OCI-LY7 (cell line): ENCODE results near the gene HSD17B1. TPM values are rescaled to one million over a fixed set of nuclear protein-coding genes. Genes with fewer than 3 reads are reported as not detected.
A peak's percentile ranks its signal among the peaks of the same experiment; 100 is the strongest.

Experiments used
- BruUV-seq: library from RNA; stranded (reverse); fragments of 400-500 nt; replicated peaks from 2 replicates; lab custom pipeline; 2021; lab: Mats Ljungman, UMichigan
- CTCF ChIA-PET: fragments of 300-600 bp; sonication (Branson Sonifier 250); formaldehyde crosslinking; loops from one replicate; lab custom pipeline; 2022; ENCODE audit warnings: antibody characterized with exemption; ENCODE audit not compliant: unreplicated experiment; lab: Charles Lee
- POLR2A ChIA-PET: fragments of 300-600 bp; sonication (Branson Sonifier 250); formaldehyde crosslinking; loops from one replicate; lab custom pipeline; 2022; ENCODE audit warnings: antibody characterized with exemption; lab: Charles Lee
- DNase-seq: peaks from one replicate; pipeline ENCODE4 v3.0.0-alpha.2; 2015; ENCODE audit warnings: low spot score
- H2AFZ ChIP-seq: fragments of 200-600 bp; sonication (generic), shearing (Covaris generic); 2 replicates; pipeline ENCODE4 v1.6.1; 2014; ENCODE audit warnings: mild to moderate bottlenecking, antibody characterized with exemption, low read length, moderate library complexity
- H3K27ac ChIP-seq: fragments of 200-600 bp; sonication (generic); 2 replicates; pipeline ENCODE4 v1.5.1; 2014; ENCODE audit warnings: mixed run types, low read depth, mild to moderate bottlenecking, moderate library complexity, low read length, inconsistent platforms; ENCODE audit not compliant: poor library complexity, severe bottlenecking
- H3K36me3 ChIP-seq: fragments of 200-600 bp; sonication (generic); 2 replicates; pipeline ENCODE4 v1.6.1; 2014; ENCODE audit warnings: mild to moderate bottlenecking, antibody characterized with exemption, low read length, moderate library complexity, mixed read lengths; ENCODE audit not compliant: insufficient read depth
- H3K4me1 ChIP-seq: fragments of 200-600 bp; sonication (generic); 2 replicates; pipeline ENCODE4 v1.5.1; 2014; ENCODE audit warnings: mild to moderate bottlenecking, low read length; ENCODE audit not compliant: insufficient read depth, poor library complexity, severe bottlenecking
- H3K4me2 ChIP-seq: fragments of 200-600 bp; sonication (generic); 2 replicates; pipeline ENCODE4 v1.6.1; 2014; ENCODE audit warnings: mild to moderate bottlenecking, low read length
- H3K4me3 ChIP-seq: fragments of 200-600 bp; sonication (generic); 2 replicates; pipeline ENCODE4 v1.5.1; 2014; ENCODE audit warnings: mild to moderate bottlenecking, low read depth, low read length; ENCODE audit not compliant: poor library complexity, severe bottlenecking
- H3K79me2 ChIP-seq: fragments of 200-600 bp; sonication (generic); 2 replicates; pipeline ENCODE4 v1.6.1; 2016; ENCODE audit warnings: low read depth, mild to moderate bottlenecking, low read length, moderate library complexity, mixed read lengths; ENCODE audit not compliant: insufficient read depth
- H3K9me2 ChIP-seq: fragments of 200-600 bp; sonication (generic); 2 replicates; pipeline ENCODE4 v1.6.1; 2016; ENCODE audit warnings: mild to moderate bottlenecking, low read length, mixed read lengths; ENCODE audit not compliant: insufficient read depth
- H3K9me3 ChIP-seq: fragments of 200-600 bp; sonication (generic); 2 replicates; pipeline ENCODE4 v1.6.1; 2014; ENCODE audit warnings: mild to moderate bottlenecking, mixed run types, low read length, mixed read lengths
- H4K20me1 ChIP-seq: fragments of 200-600 bp; sonication (generic); 2 replicates; pipeline ENCODE4 v1.6.1; 2014; ENCODE audit warnings: mild to moderate bottlenecking, antibody characterized with exemption, low read length, moderate library complexity, mixed read lengths; ENCODE audit not compliant: insufficient read depth
- EZH2phosphoT487 ChIP-seq: fragments of 200-600 bp; sonication (generic); IDR thresholded peaks from 2 replicates; pipeline ENCODE4 v1.6.1; 2018; ENCODE audit warnings: low read depth, borderline replicate concordance, mild to moderate bottlenecking, mixed run types, antibody characterized with exemption, low read length, moderate library complexity, mixed read lengths
- intact Hi-C: fragments of 100-400 bp; cut with micrococcal nuclease; formaldehyde crosslinking; loops from one replicate; pipeline ENCODE4 v1.10.0; 2022; ENCODE audit not compliant: unreplicated experiment
- total RNA-seq, 2 experiments: library from RNA; depleted of rRNA in 1 of 2; stranded (reverse); fragments of >200 nt in 1 of 2; shearing (Covaris generic) in 1 of 2; gene quantifications; 2 replicates each; pipeline ENCODE4 v1.2.3, GENCODE V29; 2014 to 2022
- TF ChIP-seq, protein P1 (sequence below): fragments of 200-600 bp; sonication (generic); conservative IDR thresholded peaks from 2 replicates; pipeline ENCODE4 v1.5.1; 2014; ENCODE audit warnings: mild to moderate bottlenecking, antibody characterized with exemption, low read length, moderate library complexity, mixed read lengths

The HSD17B1 gene
- total RNA-seq, 2 experiments from 2014 or later, result 2.2 to 2.5 TPM

DNA sequence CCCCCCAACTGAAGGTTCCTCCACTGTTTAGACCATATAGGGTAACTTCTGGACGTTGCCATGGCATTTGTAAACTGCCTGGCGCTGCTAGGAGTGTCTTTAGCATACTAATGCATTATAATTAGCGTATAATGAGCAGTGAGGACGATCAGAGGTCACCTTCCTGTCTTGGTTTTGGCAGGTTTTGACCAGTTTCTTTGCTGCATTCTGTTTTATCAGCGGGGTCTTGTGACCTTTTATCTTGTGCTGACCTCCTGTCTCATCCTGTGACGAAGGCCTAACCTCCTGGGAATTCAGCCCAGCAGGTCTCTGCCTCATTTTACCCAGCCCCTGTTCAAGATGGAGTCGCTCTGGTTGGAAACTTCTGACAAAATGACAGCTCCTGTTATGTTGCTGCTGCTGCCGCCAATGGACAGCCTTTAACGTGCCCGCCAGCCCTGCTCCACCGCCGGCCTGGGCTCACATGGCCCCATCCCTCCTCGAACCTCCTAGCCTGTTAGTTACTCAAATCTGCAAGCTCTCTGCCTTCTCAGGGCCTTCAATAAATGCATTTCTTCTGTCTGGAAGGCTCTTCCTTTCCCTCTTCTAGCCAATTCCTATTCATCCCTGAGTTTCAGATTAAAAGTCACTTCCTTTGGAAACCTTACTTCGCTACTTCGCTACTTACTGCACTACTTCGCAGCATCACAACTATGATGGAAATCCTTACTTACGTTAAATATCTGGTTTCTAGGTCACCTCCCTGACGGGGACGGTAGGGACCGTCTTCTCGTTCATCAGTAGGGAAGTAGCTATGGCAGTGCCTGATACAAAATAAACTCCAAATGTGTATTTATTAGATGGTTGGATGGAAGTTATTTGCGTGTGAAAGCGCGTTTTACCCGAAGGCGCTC lies 17.3 kb upstream of the HSD17B1 start:
- CTCF ChIA-PET, result interaction anchor here (0.5 kb wide), 1 partner anchor 480 kb away, joined by 11 read pairs; no protein-coding TSS in a partner anchor
- BruUV-seq, result TSS peak; percentile 93
- Histone ChIP-seq H2AFZ (peak overlapping the region; percentile 66), H3K9me2 (no peaks in the 10 kb centered on the region), H3K79me2 (peaks cover 4% of the 10 kb centered on the region; the same call in 1 of the 2 replicates), H3K4me1 (peaks cover 31% of the 10 kb centered on the region), H3K4me3 (peak overlapping the region; percentile 79), H3K36me3 (peaks cover 9% of the 10 kb centered on the region), H3K9me3 (no peaks in the 10 kb centered on the region), H3K4me2 (peak overlapping the region; percentile 80), H4K20me1 (no peaks in the 10 kb centered on the region), H3K27ac (peak overlapping the region; percentile 60)
- peak; percentile 37 for DNase-seq
- intact Hi-C loops, result loop anchor here (5.0 kb wide), 1 partner anchor 403 kb away; no protein-coding TSS in a partner anchor
- POLR2A ChIA-PET, result no interaction called here
- no peak for TF ChIP-seq EZH2phosphoT487
- TF ChIP-seq, protein P1, sequence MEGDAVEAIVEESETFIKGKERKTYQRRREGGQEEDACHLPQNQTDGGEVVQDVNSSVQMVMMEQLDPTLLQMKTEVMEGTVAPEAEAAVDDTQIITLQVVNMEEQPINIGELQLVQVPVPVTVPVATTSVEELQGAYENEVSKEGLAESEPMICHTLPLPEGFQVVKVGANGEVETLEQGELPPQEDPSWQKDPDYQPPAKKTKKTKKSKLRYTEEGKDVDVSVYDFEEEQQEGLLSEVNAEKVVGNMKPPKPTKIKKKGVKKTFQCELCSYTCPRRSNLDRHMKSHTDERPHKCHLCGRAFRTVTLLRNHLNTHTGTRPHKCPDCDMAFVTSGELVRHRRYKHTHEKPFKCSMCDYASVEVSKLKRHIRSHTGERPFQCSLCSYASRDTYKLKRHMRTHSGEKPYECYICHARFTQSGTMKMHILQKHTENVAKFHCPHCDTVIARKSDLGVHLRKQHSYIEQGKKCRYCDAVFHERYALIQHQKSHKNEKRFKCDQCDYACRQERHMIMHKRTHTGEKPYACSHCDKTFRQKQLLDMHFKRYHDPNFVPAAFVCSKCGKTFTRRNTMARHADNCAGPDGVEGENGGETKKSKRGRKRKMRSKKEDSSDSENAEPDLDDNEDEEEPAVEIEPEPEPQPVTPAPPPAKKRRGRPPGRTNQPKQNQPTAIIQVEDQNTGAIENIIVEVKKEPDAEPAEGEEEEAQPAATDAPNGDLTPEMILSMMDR, result no peak

DNA sequence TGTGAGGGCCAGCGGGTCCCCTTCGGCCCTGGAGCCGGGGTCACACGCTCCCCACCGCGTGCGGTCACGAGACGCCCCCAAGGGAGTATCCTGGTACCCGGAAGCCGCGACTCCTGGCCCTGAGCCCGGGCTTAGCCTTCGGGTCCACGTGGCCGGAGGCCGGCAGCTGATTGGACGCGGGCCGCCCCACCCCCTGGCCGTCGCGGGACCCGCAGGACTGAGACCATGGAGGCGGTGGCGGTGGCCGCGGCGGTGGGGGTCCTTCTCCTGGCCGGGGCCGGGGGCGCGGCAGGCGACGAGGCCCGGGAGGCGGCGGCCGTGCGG lies 16.7 kb upstream of the HSD17B1 start, which contains the start of gene NAGLU:
Gene NAGLU (plus strand): TSS at position 194 of the 324 bp plus-strand sequence. CDS start 32 bp downstream, at position 226.
- Histone ChIP-seq H4K20me1 (no peaks in the 10 kb centered on the region), H3K9me3 (no peaks in the 10 kb centered on the region), H3K36me3 (peaks cover 9% of the 10 kb centered on the region), H3K27ac (peak within 1 kb of the TSS; percentile 60), H3K79me2 (peaks cover 4% of the 10 kb centered on the region; the same call in 1 of the 2 replicates), H2AFZ (peak within 1 kb of the TSS; percentile 66), H3K4me2 (peak within 1 kb of the TSS; percentile 80), H3K4me1 (peaks cover 25% of the 10 kb centered on the region), H3K4me3 (peak within 1 kb of the TSS; percentile 79), H3K9me2 (no peaks in the 10 kb centered on the region)
- BruUV-seq, result no TSS peak
- peak; percentile 96 for DNase-seq
- ChIA-PET CTCF (no interaction called here), POLR2A (no interaction called here)
- TF ChIP-seq, protein P1, result no peak
- no peak for TF ChIP-seq EZH2phosphoT487
- intact Hi-C loops, result loop anchor here (5.0 kb wide), 1 partner anchor 404 kb away; no protein-coding TSS in a partner anchor
